GM12891 (cell line): ENCODE results near the gene ZDHHC24.

ENCODE experiments used
- POLR2A ChIP-seq: IDR thresholded peaks from 2 replicates; pipeline ENCODE4 v1.6.1; 2011; ENCODE audit warnings: low read depth, low read length, control low read depth
- POLR2AphosphoS5 ChIP-seq: IDR thresholded peaks from 2 replicates; pipeline ENCODE4 v1.6.1; 2011; ENCODE audit warnings: low read depth, low read length, control low read depth
- TAF1 ChIP-seq: IDR thresholded peaks from 2 replicates; pipeline ENCODE4 v1.6.1; 2011; ENCODE audit warnings: low read depth, low read length, control low read depth

DNA sequence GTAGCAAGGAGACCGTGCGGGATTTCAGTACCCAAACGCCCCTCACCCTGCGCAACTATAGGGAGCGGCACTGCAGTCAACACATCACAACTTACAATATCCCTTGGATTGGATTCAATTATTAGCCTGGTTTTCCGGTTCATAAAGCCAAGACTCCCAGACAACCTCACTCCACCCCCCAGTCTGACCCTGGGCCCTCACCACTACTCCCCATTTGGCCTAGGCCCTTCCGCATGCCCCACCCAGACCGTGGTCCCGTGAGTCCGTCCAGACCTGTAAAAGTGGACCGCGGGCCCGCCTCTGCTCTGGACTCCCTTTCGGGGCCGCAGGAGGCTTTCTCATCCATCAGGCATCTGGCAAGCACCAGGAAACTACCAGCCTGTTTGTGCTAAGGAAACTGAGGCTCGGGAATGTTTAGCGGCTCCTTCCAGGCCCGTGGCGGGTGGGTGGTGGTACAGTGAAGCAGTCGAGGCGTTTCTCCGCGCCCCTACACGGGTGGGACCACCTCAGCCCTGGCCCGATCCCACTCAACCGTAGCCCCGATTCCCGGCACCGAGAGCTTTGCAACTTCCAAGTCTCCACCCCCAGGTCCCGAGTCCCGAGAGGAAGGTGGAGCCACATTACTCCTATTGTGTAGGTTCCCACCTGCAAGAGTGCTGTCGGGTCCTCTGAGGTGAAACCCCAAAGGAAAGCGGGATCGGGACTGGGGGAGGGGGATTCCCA, 66.3 kb downstream of the ZDHHC24 start:
- TF ChIP-seq POLR2A (no peak), TAF1 (no peak), POLR2AphosphoS5 (no peak)
